IPS-18c (cell line): ENCODE data around the gene ERCC4.

ENCODE experiments used
- H3K4me3 ChIP-seq: 2 replicates; pipeline ENCODE4 v1.7.0; 2013; ENCODE audit warnings: low read depth, mild to moderate bottlenecking, low read length, moderate library complexity; ENCODE audit not compliant: insufficient read depth
- H3K9me3 ChIP-seq: one replicate; pipeline ENCODE4 v1.6.1; 2013; ENCODE audit warnings: mild to moderate bottlenecking, low read length, moderate library complexity; ENCODE audit not compliant: control insufficient read depth, insufficient read depth

The ERCC4 gene

GRCh38 chr16:13961099-13961811 lies 41.3 kb downstream of the ERCC4 start:
- no peak overlapping the region for H3K4me3 ChIP-seq

GRCh38 chr16:13962232-13962631 lies 42.3 kb downstream of the ERCC4 start:
- no peak overlapping the region for H3K4me3 ChIP-seq

More at GRCh38 chr16:13961099-13961811, 41.3 kb downstream of the ERCC4 start:
- H3K9me3 ChIP-seq = no peaks in the 10 kb centered on the region

GRCh38 chr16:13968835-13969234 lies 48.9 kb downstream of the ERCC4 start:
- H3K9me3 ChIP-seq = no peaks in the 10 kb centered on the region
- no peak overlapping the region for H3K4me3 ChIP-seq

More at GRCh38 chr16:13962232-13962631, 42.3 kb downstream of the ERCC4 start:
- no peaks in the 10 kb centered on the region for H3K9me3 ChIP-seq

DNA sequence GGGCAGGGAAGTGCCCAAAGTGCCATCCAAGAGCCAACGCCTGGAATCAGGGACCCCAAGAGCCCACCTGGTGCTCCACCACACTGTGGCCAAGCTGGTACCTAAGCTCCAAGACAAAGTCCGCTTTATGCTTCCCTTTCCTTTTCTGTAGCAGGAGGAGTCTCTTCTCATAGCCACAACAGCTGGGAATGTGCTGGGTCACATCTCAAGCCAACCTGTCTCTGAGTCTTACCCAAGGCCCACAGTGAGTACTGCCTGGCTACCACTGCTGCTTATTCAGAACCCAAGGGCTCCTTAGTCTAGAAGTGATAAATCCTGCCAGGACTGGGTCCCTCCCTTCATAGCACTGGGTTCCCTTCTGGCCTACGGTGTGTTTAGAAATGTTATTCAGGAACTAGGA lies 49.8 kb downstream of the ERCC4 start:
- Histone ChIP-seq H3K4me3 (peak overlapping the region; percentile 4; the same call in 1 of the 2 replicates), H3K9me3 (no peaks in the 10 kb centered on the region)

- Histone ChIP-seq H3K9me3 (no peaks in the 10 kb centered on the region), H3K4me3 (no peak overlapping the region)
These were observed 50.9 kb downstream of the ERCC4 start for GRCh38 chr16:13970708-13971422.

- Histone ChIP-seq H3K9me3 (no peaks in the 10 kb centered on the region), H3K4me3 (no peak overlapping the region)
These were observed 53.5 kb downstream of the ERCC4 start for GRCh38 chr16:13973321-13974023.

DNA sequence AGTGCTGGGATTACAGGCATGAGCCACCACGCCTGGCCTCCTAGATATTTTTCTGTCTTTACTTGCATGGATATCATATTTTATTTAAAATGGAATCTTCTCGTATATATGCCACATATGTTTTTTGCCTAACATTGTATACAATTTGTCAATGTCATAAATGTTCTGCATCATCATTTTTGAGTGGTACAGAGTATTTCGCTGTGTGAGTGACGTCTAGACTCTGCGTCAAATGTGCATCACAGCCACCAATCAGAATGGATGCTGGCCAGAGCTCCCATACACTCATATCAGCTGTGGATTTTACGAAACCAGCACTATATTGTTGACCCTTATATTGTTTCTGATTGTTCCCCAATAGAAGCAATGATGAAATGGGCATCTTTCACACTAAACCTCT lies 57.2 kb downstream of the ERCC4 start:
- Histone ChIP-seq H3K4me3 (no peak overlapping the region), H3K9me3 (peaks cover 2% of the 10 kb centered on the region)

GRCh38 chr16:13982451-13982850 lies 62.5 kb downstream of the ERCC4 start:
- Histone ChIP-seq H3K9me3 (peaks cover 2% of the 10 kb centered on the region), H3K4me3 (no peak overlapping the region)

DNA sequence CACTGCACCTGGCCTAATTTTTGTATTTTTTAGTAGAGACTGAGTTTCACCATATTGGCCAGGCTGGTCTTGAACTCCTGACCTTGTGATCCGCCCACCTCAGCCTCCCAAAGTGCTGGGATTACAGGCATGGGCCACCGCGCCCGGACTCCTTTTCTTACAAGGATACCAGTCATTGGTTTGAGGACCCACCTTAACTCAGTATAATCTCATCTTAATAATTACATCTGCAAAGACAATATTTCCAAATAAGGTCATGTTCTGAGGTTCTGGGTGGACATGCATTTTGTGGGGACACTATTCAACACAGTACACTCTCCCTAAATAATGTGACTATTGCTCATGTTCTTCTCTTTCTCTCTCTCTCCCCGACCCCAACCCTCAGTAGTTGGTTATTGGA lies 63.7 kb downstream of the ERCC4 start:
- Histone ChIP-seq H3K9me3 (peaks cover 2% of the 10 kb centered on the region), H3K4me3 (no peak overlapping the region)

DNA sequence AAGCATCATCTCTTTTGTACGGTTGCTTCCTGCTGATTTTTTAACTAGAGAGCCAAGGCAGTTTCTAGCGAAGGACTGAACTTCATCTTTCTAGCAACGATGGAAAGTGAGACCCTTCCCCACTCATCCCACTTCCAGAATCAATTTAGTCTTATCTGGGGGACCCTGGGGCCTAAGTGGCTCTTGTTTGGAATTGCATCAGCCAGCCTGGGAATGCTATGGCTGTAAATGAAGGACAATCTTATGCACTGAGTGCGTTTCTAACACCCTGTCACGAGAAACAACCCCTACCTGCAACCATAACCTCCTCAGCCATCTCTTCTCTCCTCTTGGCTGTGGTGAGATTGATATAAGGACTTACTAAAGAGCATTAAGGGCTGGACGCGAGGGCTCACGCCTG lies 64.8 kb downstream of the ERCC4 start:
- peaks cover under 1% of the 10 kb centered on the region for H3K9me3 ChIP-seq
- H3K4me3 ChIP-seq = no peak overlapping the region

DNA sequence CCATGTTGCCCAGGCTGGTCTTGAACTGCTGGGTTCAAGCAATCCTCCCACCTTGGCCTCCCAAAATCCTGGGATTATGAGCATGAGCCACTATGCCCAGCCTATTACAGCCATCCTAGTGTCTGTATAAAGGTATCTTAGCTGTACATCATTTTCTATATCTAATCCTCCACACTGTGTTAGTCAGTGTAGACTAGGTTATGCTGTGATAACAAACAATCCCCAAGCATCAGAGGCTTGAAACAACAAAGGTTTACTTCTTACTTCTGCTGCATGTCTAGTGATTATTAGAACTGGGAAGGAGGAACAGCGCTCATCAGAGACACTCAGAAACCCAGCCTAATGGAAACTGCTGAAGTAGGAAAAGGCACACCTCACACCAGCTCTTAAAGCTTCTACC lies 68.1 kb downstream of the ERCC4 start:
- no peak overlapping the region for H3K4me3 ChIP-seq
- H3K9me3 ChIP-seq = no peaks in the 10 kb centered on the region

- no peak overlapping the region for H3K4me3 ChIP-seq
- H3K9me3 ChIP-seq = no peaks in the 10 kb centered on the region
These were observed 72.4 kb downstream of the ERCC4 start for GRCh38 chr16:13992322-13992721.

DNA sequence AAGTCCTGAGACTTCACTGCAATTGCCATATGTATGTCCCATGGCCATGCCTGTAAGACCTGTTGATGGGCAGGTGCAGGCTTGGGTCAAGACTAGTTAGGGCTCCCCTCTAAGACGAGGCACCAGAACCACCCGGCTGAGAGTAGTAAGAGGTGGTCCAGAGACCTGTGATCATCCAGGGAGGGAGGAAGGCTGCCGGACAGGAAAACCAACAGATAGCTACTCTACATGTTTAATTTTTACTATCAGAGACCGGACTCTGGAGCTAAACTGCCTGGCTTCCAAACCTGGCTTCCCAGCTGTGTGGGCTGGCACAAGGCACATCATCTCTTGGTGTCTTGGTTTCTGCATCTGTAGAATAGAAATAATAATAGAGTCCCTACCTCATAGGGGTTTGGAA lies 73.0 kb downstream of the ERCC4 start:
- Histone ChIP-seq H3K4me3 (no peak overlapping the region), H3K9me3 (no peaks in the 10 kb centered on the region)

GRCh38 chr16:13994239-13995106 lies 74.5 kb downstream of the ERCC4 start:
- Histone ChIP-seq H3K9me3 (no peaks in the 10 kb centered on the region), H3K4me3 (peak overlapping the region; percentile 3; the same call in 1 of the 2 replicates)

DNA sequence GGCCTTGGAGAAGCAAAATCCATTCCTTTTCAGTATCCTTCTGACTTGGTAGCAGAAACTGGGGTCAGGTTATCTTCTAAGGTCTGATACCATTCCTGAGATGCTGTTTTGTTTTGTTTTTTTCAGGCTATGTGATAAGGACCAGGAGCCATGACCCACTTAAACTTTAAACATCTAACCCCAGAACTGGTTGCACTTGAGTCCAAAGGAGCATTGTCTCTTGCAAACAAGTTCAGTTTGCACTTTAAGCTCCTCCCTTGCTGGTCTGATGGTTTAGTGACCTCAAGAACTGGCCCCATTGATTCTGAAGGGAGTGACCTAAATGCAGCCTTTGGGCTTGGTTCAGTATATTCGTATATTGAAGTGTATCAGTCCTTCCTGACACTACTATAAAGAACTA lies 75.2 kb downstream of the ERCC4 start:
- H3K9me3 ChIP-seq = no peaks in the 10 kb centered on the region

DNA sequence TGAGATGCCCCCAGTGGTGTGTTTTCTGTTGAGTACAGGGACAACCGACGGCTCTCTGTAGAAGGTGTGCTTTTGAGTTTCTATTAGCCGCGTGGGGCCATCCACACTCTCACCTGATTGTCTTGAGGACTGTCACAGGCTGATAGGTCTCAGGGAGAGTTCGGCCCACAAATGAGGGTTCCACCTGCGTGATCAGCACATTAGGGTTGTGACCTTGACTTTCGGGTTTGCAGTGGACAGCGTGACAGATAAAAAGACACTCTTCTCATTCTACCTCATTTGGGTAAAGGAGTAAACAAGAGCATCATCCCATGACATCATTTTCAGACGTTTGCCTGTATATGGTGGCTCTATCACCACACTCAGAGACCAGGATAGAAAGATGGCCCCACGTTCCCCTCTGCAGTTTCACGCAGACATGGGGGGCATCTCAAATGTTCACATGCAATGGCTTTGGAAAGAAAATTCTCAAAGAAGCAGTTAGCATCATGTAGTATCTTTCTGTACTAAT lies 76.9 kb downstream of the ERCC4 start:
- H3K4me3 ChIP-seq = no peak overlapping the region
- H3K9me3 ChIP-seq = no peaks in the 10 kb centered on the region

More for the DNA sequence above, 75.2 kb downstream of the ERCC4 start:
- no peak overlapping the region for H3K4me3 ChIP-seq

- Histone ChIP-seq H3K9me3 (no peaks in the 10 kb centered on the region), H3K4me3 (no peak overlapping the region)
These were observed 77.6 kb downstream of the ERCC4 start for GRCh38 chr16:13997526-13997925.
